Measurements from ENCODE around the gene KMT5B. TPM values are rescaled to one million over a fixed set of nuclear protein-coding genes. Genes with fewer than 3 reads are reported as not detected.

The KMT5B gene
- total and polyA plus RNA-seq, 10 of the 15 experiments (the other 5 are each of a cell fraction or from before 2014, with no cell fraction given) = 4.7 to 21.8 (median 18.0) TPM

DNA sequence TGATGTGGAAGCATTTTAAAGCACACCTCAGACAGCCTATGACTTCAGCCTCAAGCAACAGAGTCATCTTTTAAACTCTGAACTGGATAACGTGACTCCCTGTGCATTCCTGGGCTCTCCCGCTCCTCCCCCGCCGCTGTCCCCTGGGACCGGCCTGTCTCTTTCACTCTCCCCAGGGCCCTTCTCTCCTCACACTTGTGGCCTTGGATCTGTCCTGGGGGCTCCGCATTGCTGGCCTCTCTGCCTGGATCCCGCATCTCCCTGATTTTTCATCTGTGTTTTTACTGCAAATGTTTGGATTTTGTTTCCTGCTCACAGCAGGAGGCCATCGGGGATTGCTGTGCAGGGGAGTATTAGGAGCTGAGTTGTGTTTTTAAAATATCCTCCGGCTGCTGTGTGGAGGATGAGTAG is 43.2 kb upstream of the KMT5B start:
- no peak overlapping the region for H3K9ac ChIP-seq (ENCODE audit: control insufficient read depth, insufficient read depth, low read length)
- no TSS peak for BruUV-seq (replicated peaks)
- SMC1A ChIA-PET (ENCODE audit: uncharacterized antibody, unreplicated experiment) = interaction anchor here (1.7 to 6.0 kb wide), 5 partner anchors 10 to 126 kb away, joined by 4 to 134 read pairs (median 28); partner anchors contain the start of gene C11orf24
- in situ Hi-C loops (cut with MboI) = loop anchor here (5.0 kb wide), 2 partner anchors 41 to 126 kb away; no protein-coding TSS in a partner anchor
- intact Hi-C loops (cut with micrococcal nuclease; ENCODE audit: unreplicated experiment) = loop anchor here (2.0 kb wide), 1 partner anchor 190 kb away; no protein-coding TSS in a partner anchor
- no peaks in the 10 kb centered on the region; a peak in 1 of 4 replicates for H3K27me3 ChIP-seq (replicated peaks in 1 of 2; ENCODE audit: control insufficient read depth in 2 of 2, insufficient read depth in 2 of 2, low read length in 1 of 2)
- H3K9me3 ChIP-seq (replicated peaks; ENCODE audit: control insufficient read depth, insufficient read depth, low read length) = no peaks in the 10 kb centered on the region; the same call in 2 of the 3 replicates
- peaks cover 4% of the 10 kb centered on the region for H3K4me1 ChIP-seq (ENCODE audit: control insufficient read depth, insufficient read depth, low read length)
- POLR2A ChIA-PET = interaction anchor here (2.4 kb wide), 1 partner anchor 42 kb away, joined by 6 read pairs; no protein-coding TSS in a partner anchor
- CTCF ChIA-PET = interaction anchor here (0.9 to 14.0 kb wide), 5 partner anchors 10 to 138 kb away, joined by 3 to 365 read pairs (median 24); partner anchors contain the start of gene C11orf24
- FAIRE-seq = no peak
- H3K79me2 ChIP-seq (ENCODE audit: control insufficient read depth, insufficient read depth, low read length) = no peaks in the 10 kb centered on the region
- RAD21 ChIA-PET (ENCODE audit: unreplicated experiment) = interaction anchor here (4.7 to 5.9 kb wide), 2 partner anchors 15 to 40 kb away, joined by 39 to 186 read pairs; partner anchors contain the start of gene C11orf24
- WGBS (ENCODE audit: insufficient coverage, insufficient replicate concordance, low lambda C conversion rate, missing lambda C conversion rate) = 59% methylated on average over 9 of the region's 9 CpGs
- ATAC-seq = no peak
- no peak overlapping the region for H2AFZ ChIP-seq (ENCODE audit: control insufficient read depth, low read depth, low read length)
- no peak overlapping the region for H3K4me3 ChIP-seq
- no peak overlapping the region for H3K27ac ChIP-seq (ENCODE audit: control insufficient read depth, insufficient read depth)
- peaks cover 2 to 4% of the 10 kb centered on the region in 2 experiments; a peak in 3 of 4 replicates for H3K36me3 ChIP-seq (ENCODE audit: control insufficient read depth in 2 of 2, insufficient read depth in 2 of 2, low read length in 1 of 2)
- DNase-seq (ENCODE audit: low read depth, low spot score) = no peak
- H3K4me2 ChIP-seq (ENCODE audit: control insufficient read depth, insufficient read depth) = no peak overlapping the region
- no peaks in the 10 kb centered on the region for H4K20me1 ChIP-seq (ENCODE audit: control insufficient read depth, insufficient read depth)
- TF ChIP-seq TARDBP (IDR thresholded peaks at IDR 0.05; ENCODE audit: borderline replicate concordance) = no peak
- no peak for TF ChIP-seq CHD4 (IDR thresholded peaks at IDR 0.05)
- TF ChIP-seq NFYB (IDR thresholded peaks at IDR 0.05; ENCODE audit: insufficient read depth, low read depth, low read length) = no peak
- no peak for TF ChIP-seq ZBTB40 (IDR thresholded peaks at IDR 0.05; ENCODE audit: borderline replicate concordance)
- no peak for TF ChIP-seq ZNF274 (IDR thresholded peaks at IDR 0.05; ENCODE audit: insufficient read depth, insufficient read length)
- TF ChIP-seq, protein P1, sequence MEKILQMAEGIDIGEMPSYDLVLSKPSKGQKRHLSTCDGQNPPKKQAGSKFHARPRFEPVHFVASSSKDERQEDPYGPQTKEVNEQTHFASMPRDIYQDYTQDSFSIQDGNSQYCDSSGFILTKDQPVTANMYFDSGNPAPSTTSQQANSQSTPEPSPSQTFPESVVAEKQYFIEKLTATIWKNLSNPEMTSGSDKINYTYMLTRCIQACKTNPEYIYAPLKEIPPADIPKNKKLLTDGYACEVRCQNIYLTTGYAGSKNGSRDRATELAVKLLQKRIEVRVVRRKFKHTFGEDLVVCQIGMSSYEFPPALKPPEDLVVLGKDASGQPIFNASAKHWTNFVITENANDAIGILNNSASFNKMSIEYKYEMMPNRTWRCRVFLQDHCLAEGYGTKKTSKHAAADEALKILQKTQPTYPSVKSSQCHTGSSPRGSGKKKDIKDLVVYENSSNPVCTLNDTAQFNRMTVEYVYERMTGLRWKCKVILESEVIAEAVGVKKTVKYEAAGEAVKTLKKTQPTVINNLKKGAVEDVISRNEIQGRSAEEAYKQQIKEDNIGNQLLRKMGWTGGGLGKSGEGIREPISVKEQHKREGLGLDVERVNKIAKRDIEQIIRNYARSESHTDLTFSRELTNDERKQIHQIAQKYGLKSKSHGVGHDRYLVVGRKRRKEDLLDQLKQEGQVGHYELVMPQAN (conservative IDR thresholded peaks at IDR 0.05) = no peak
- TF ChIP-seq, protein P2, sequence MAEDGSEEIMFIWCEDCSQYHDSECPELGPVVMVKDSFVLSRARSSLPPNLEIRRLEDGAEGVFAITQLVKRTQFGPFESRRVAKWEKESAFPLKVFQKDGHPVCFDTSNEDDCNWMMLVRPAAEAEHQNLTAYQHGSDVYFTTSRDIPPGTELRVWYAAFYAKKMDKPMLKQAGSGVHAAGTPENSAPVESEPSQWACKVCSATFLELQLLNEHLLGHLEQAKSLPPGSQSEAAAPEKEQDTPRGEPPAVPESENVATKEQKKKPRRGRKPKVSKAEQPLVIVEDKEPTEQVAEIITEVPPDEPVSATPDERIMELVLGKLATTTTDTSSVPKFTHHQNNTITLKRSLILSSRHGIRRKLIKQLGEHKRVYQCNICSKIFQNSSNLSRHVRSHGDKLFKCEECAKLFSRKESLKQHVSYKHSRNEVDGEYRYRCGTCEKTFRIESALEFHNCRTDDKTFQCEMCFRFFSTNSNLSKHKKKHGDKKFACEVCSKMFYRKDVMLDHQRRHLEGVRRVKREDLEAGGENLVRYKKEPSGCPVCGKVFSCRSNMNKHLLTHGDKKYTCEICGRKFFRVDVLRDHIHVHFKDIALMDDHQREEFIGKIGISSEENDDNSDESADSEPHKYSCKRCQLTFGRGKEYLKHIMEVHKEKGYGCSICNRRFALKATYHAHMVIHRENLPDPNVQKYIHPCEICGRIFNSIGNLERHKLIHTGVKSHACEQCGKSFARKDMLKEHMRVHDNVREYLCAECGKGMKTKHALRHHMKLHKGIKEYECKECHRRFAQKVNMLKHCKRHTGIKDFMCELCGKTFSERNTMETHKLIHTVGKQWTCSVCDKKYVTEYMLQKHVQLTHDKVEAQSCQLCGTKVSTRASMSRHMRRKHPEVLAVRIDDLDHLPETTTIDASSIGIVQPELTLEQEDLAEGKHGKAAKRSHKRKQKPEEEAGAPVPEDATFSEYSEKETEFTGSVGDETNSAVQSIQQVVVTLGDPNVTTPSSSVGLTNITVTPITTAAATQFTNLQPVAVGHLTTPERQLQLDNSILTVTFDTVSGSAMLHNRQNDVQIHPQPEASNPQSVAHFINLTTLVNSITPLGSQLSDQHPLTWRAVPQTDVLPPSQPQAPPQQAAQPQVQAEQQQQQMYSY (CRISPR knock-in tag; IDR thresholded peaks at IDR 0.05) = no peak
- TF ChIP-seq ZNF24 (IDR thresholded peaks at IDR 0.05) = no peak
- TF ChIP-seq ZNF207 (IDR thresholded peaks at IDR 0.05; ENCODE audit: borderline replicate concordance) = no peak
- no peak for TF ChIP-seq SMAD5 (IDR thresholded peaks at IDR 0.05; ENCODE audit: low read depth)
- TF ChIP-seq, protein P3, sequence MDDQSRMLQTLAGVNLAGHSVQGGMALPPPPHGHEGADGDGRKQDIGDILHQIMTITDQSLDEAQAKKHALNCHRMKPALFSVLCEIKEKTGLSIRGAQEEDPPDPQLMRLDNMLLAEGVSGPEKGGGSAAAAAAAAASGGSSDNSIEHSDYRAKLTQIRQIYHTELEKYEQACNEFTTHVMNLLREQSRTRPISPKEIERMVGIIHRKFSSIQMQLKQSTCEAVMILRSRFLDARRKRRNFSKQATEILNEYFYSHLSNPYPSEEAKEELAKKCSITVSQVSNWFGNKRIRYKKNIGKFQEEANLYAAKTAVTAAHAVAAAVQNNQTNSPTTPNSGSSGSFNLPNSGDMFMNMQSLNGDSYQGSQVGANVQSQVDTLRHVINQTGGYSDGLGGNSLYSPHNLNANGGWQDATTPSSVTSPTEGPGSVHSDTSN (IDR thresholded peaks at IDR 0.05; ENCODE audit: insufficient replicate concordance, low read depth, low read length) = no peak
